ENCODE data around the gene WDR62. TPM values are rescaled to one million over a fixed set of nuclear protein-coding genes. Genes with fewer than 3 reads are reported as not detected.

WDR62 gene
- total RNA-seq, 2 experiments from 2014 or later, result 44.5 to 60.2 TPM

DNA sequence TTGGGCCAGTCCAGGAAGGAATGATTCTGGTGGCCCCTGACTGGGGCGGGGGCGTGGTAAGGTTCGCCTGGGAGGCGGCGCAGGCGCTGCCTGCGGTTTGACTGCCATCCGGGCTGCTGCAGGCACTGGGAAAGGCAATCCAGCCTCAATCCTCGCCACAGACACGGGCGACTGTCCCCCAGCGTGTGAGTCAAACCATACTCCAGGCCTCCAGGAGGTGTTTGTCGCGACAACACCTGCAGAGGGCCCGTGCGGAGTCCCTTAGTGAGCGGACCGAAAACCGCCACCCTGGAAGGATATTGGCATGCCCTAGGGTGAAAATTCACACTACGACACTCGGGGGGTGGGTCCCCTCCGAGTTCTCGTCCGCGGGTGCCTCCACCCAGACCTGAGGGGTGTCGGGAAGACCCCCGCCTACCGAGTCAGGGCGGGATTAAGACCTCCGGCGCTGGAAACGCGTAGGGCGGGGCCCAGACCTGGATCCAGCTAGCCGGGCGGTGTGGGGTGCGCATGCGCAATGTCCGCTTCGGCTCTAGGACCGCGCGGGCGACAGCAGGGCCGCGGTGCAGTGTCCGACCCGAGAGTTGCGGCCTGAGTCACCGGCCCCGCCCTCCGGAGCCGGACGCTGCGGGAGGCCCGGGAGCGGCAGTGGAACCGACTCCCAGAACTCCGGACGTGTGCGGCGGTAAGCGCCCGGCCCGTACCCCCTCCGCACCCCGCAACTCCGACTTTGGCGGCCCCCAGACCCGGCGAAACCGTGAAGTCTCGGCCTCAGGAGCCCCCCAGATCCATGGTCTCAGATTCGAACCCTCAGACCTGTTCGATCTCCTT, 85.0 kb downstream of the WDR62 start, which contains the start of gene CAPNS1:
Gene CAPNS1, plus strand, starts transcription at position 594 of the 831 bp plus-strand sequence. CDS start 946 bp downstream, outside the sequence.
- CTCF ChIA-PET (ENCODE audit: unreplicated experiment), result no interaction called here
- DNase-seq (ENCODE audit: low spot score), result peak; percentile 98
- TSS peak; percentile 86 for BruUV-seq (replicated peaks)
- Histone ChIP-seq H3K36me3 (ENCODE audit: insufficient read depth, low read length) (peaks cover 23% of the 10 kb centered on the region), H3K4me2 (ENCODE audit: low read length) (peak within 1 kb of the TSS; percentile 71), H3K9me2 (ENCODE audit: insufficient read depth, low read length) (no peaks in the 10 kb centered on the region), H3K9me3 (ENCODE audit: low read length) (no peaks in the 10 kb centered on the region), H3K27ac (ENCODE audit: low read depth, low read length, poor library complexity, severe bottlenecking) (peak within 1 kb of the TSS; percentile 81), H4K20me1 (ENCODE audit: insufficient read depth, low read length) (no peaks in the 10 kb centered on the region), H3K4me3 (ENCODE audit: low read depth, low read length, poor library complexity, severe bottlenecking) (peak within 1 kb of the TSS; percentile 89), H2AFZ (ENCODE audit: low read length) (peak within 1 kb of the TSS; percentile 85), H3K79me2 (ENCODE audit: insufficient read depth, low read depth, low read length) (peaks cover 18% of the 10 kb centered on the region; the same call in 1 of the 2 replicates), H3K4me1 (ENCODE audit: insufficient read depth, low read length, poor library complexity, severe bottlenecking) (peaks cover 9% of the 10 kb centered on the region)
- POLR2A ChIA-PET, result interaction anchor here (1.0 kb wide), 1 partner anchor 9 kb away, joined by 3 read pairs; no protein-coding TSS in a partner anchor
- TF ChIP-seq EZH2phosphoT487 (IDR thresholded peaks at IDR 0.05; ENCODE audit: borderline replicate concordance, low read depth, low read length) (no peak), CTCF (conservative IDR thresholded peaks at IDR 0.05; ENCODE audit: low read length) (0 out of 2 replicates have a peak, but pooled peaks have one; percentile 24)
- intact Hi-C loops (cut with micrococcal nuclease; ENCODE audit: unreplicated experiment), result loop anchor here (1.0 to 2.0 kb wide), 2 partner anchors 11 to 75 kb away; partner anchors contain the start of genes ZNF146 and ZNF565

- Histone ChIP-seq H3K4me3 (ENCODE audit: low read depth, low read length, poor library complexity, severe bottlenecking) (peak overlapping the region; percentile 89), H3K27ac (ENCODE audit: low read depth, low read length, poor library complexity, severe bottlenecking) (peak overlapping the region; percentile 81), H2AFZ (ENCODE audit: low read length) (peak overlapping the region; percentile 36), H3K9me2 (ENCODE audit: insufficient read depth, low read length) (no peaks in the 10 kb centered on the region), H3K79me2 (ENCODE audit: insufficient read depth, low read depth, low read length) (peaks cover 18% of the 10 kb centered on the region; the same call in 1 of the 2 replicates), H3K4me1 (ENCODE audit: insufficient read depth, low read length, poor library complexity, severe bottlenecking) (peaks cover 9% of the 10 kb centered on the region), H3K9me3 (ENCODE audit: low read length) (no peaks in the 10 kb centered on the region), H3K36me3 (ENCODE audit: insufficient read depth, low read length) (peaks cover 30% of the 10 kb centered on the region), H3K4me2 (ENCODE audit: low read length) (peak overlapping the region; percentile 71), H4K20me1 (ENCODE audit: insufficient read depth, low read length) (no peaks in the 10 kb centered on the region)
- TF ChIP-seq CTCF (conservative IDR thresholded peaks at IDR 0.05; ENCODE audit: low read length) (no peak), EZH2phosphoT487 (IDR thresholded peaks at IDR 0.05; ENCODE audit: borderline replicate concordance, low read depth, low read length) (no peak)
- DNase-seq (ENCODE audit: low spot score), result peak; percentile 82
- CTCF ChIA-PET (ENCODE audit: unreplicated experiment), result no interaction called here
- BruUV-seq (replicated peaks), result TSS peak; percentile 78
- intact Hi-C loops (cut with micrococcal nuclease; ENCODE audit: unreplicated experiment), result loop anchor here (2.0 kb wide), 1 partner anchor 74 kb away; the partner anchor contains the start of genes ZNF146 and ZNF565
- POLR2A ChIA-PET, result interaction anchor here (1.0 kb wide), 1 partner anchor 10 kb away, joined by 3 read pairs; no protein-coding TSS in a partner anchor
Measured at GRCh38 chr19:36140304-36141038, 85.8 kb downstream of the WDR62 start.

All from OCI-LY7 (cell line).